Thyroid gland (tissue), 4 donors: ENCODE measurements around the gene TEX13B.

Experiments used
- POLR2A ChIP-seq, 2 donors: fragments of 450-650 bp; IDR thresholded peaks; one replicate each; pipeline ENCODE4 v1.6.1; 2017; ENCODE audit warnings: antibody characterized with exemption in 2 of 2, mild to moderate bottlenecking in 2 of 2, moderate library complexity in 1 of 2
- TF ChIP-seq, protein P1 (sequence below), 6 experiments: fragments of 200-600 bp in 3 of 6; fragments of 450-650 bp in 3 of 6; sonication (generic) in 3 of 6; IDR thresholded peaks; one replicate each; pipeline ENCODE4 v1.5.1; 2016 to 2019; ENCODE audit warnings: antibody characterized with exemption in 6 of 6, mild to moderate bottlenecking in 2 of 6, inconsistent platforms in 1 of 6, moderate library complexity in 1 of 6

DNA sequence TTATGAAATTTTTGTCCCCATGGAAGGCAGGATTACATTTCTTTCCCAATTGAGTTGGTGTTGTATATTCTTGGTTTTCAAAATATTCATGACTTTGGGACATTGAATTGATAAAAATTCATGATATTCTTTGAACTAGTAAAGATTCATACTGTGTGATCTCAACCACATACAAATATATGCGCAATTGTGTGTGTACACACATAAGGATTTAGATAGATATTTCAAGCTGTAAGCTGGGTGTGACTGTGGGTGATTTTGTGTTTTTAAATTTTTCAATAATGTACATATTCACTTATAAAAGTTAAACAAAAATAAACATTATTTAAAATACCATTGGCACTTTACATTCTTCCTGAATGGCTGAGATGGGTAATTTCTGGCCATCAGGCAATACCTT lies 43.2 kb upstream of the TEX13B start:
- TF ChIP-seq, protein P1, sequence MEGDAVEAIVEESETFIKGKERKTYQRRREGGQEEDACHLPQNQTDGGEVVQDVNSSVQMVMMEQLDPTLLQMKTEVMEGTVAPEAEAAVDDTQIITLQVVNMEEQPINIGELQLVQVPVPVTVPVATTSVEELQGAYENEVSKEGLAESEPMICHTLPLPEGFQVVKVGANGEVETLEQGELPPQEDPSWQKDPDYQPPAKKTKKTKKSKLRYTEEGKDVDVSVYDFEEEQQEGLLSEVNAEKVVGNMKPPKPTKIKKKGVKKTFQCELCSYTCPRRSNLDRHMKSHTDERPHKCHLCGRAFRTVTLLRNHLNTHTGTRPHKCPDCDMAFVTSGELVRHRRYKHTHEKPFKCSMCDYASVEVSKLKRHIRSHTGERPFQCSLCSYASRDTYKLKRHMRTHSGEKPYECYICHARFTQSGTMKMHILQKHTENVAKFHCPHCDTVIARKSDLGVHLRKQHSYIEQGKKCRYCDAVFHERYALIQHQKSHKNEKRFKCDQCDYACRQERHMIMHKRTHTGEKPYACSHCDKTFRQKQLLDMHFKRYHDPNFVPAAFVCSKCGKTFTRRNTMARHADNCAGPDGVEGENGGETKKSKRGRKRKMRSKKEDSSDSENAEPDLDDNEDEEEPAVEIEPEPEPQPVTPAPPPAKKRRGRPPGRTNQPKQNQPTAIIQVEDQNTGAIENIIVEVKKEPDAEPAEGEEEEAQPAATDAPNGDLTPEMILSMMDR (IDR thresholded peaks at IDR 0.05), result no peak
- no peak for TF ChIP-seq POLR2A (IDR thresholded peaks at IDR 0.05)
